GF-D8 (cell line): ENCODE results near the gene EIF1.
"Not testable (repeated sequence)": the region's sequence is repeated elsewhere in the genome, so short reads cannot be mapped to it uniquely, and the experiment has no call there.

ENCODE experiments used
- DNase-seq: peaks from one replicate; lab custom pipeline; 2025; lab: John Stamatoyannopoulos, UW

EIF1 gene

GRCh38 chr17:41678907-41679739 lies 9.6 kb upstream of the EIF1 start:
- peak; percentile 98 for DNase-seq

DNA sequence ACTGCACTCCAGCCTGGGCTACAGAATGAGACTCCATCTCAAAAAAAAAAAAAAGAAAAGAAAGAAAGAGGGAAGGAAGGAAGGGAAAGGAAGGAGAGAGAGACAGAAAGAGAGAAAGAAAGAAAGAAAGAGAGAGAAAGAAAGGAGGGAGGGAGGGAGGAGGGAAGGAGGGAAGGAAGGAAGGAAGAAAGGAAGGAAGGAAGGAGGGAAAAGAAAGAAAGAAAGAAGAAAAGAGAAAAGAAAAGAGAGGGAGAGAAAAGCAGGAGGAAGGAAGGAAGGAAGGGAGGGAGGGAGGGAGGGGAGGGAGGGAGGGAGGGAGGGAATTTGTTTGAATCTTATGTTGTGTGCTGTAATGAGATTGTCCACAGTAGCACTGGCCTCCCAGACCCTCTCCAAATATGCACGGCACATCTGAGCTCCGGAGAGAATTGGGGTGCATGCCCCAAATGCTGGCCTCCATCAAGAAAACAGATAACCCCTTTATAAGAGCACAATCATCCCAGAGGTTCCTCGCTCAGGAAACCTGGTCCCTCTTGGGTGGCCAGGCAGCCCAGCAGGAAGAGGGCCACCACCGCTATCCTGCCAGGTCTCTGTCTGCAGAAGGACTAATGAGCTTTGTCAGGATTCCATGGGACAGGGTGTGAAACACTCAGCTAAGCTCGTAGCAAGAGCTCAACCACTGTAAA lies 8.8 kb upstream of the EIF1 start:
- DNase-seq, result no peak

- DNase-seq, result no peak
Measured at GRCh38 chr17:41680426-41681040, 8.2 kb upstream of the EIF1 start.

- no peak for DNase-seq
Measured at GRCh38 chr17:41681776-41682175, 6.9 kb upstream of the EIF1 start.

DNA sequence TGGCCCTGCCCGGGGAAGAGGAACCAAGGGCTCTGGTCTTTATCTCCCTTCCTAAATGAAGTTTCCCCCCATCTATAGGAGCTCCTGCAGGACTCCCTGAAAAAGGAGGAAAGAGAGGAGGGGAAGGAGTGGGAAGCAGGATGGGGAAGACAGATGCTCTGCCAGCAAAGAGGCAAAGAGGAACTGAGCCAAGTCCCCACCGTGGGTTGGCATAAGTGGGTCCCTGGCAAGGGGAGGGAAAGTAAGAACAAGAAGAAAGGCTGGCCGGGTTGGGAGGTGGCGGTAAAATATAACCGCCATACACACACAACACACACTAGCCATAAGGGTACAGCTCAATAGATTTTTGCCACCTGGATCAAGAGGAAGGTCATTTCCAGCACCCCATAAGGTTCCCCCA lies 6.1 kb upstream of the EIF1 start:
- DNase-seq, result no peak

DNA sequence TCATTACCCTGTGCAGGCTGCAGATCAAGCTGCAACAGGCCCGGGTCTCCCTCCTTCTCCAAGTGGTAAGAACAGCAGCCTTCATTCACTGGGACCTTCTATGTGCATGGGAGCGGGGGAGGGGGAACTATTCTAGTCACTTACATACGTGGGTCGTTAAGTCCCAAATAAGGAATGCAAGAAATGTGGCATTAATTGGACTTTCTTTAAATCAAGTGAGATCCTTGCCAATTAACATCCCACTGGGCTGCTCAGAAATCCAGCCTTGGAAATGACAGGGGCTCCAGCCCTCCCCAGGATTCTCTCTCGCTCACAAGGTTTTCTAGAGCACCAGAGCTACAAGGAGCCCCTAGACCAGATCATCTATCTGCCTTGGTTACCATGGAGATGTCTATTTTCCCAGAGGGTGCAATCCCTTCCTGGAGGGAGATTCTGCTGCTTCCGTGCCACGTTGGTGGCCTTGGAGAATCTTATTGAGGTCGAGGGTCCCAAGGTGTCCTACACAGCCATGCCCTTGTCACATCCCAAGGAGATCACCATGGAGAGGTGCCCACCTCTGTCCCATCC lies 5.2 kb upstream of the EIF1 start:
- DNase-seq, result no peak

GRCh38 chr17:41684035-41684434 lies 4.7 kb upstream of the EIF1 start:
- DNase-seq, result no peak

- not testable (repeated sequence) for DNase-seq
Measured at GRCh38 chr17:41685753-41686152, 2.9 kb upstream of the EIF1 start.

- DNase-seq, result no peak
Measured at GRCh38 chr17:41686281-41686680, 2.4 kb upstream of the EIF1 start.

GRCh38 chr17:41687828-41688640 lies 651 bp upstream of the EIF1 start:
- peak; percentile 44 for DNase-seq

DNA sequence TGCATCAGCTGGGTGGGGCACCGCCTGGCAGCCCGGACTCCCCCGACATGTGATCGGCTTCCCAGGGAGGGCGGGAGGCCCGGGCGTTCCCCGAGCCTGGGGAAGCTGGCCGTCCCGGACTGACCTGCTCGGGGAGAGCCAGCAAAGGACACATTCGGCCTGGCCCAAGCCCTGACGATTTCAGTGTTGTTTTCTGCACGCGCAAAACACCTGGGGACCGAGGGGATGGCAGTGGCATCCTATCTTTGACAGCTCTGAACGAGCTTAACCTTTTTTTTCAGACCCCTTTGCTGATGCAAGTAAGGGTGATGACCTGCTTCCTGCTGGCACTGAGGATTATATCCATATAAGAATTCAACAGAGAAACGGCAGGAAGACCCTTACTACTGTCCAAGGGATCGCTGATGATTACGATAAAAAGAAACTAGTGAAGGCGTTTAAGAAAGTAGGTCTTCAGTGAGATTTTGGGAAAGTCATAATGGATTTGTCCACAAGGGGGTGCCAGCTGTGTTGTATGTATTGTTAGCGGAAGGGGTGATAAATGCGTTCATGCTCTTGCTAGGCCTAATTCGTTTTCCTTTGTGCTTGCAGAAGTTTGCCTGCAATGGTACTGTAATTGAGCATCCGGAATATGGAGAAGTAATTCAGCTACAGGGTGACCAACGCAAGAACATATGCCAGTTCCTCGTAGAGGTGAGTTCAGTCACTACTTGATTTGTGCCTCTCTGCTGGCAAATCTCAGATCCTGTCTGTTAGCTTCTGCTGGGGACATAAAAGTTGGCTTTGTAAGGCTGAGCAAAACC lies 1.0 kb downstream of the EIF1 start:
- DNase-seq, result peak; percentile 41

DNA sequence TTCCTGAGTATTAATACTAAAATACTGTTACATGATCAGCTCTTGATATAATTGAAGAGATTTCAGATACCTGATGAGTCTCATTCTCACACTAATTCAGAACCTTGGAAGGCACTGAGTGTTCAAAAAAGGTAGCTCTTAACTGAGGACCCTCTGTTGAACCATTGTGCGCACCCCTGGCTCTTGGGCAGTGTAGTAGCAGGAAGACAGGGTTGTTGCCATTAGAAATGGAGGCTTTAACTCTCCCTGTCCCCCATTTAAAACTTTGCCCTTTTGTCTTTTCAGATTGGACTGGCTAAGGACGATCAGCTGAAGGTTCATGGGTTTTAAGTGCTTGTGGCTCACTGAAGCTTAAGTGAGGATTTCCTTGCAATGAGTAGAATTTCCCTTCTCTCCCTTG lies 1.8 kb downstream of the EIF1 start:
- no peak for DNase-seq

DNA sequence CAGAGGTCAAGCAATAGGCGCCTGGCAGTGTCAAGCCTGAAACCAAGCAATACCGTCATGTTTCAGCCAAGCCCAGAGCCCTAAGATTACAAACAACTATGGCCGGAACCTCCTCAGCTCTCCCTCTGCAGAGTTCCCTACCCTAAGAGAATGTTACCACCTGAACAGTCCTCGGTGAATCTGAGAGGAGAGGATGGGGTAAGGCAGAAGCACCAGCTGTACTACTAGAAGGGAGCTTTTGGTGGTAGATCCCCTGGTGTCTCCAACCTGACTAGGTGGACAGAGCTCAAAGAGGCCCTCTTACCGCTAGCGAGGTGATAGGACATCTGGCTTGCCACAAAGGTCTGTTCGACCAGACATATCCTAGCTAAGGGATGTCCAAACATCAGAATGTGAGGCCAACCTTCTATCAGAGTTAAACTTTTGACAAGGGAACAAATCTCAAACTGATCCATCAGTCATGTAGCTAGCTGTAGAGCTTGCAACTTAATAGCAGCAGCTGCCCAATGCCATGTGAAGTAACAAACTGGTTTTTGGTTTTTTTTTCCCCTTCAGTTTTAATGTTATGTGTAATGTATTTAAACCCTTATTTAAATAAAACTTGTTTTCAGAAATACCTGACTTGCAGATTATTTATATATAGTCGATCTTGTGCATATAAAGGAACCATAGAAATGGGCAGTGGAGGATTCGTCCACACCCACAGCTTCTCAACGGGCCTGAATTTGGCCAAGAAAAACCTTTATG lies 2.5 kb downstream of the EIF1 start:
- no peak for DNase-seq

GRCh38 chr17:41692722-41693521 lies 4.2 kb downstream of the EIF1 start:
- no peak for DNase-seq

GRCh38 chr17:41695134-41695661 lies 6.5 kb downstream of the EIF1 start:
- DNase-seq, result no peak

DNA sequence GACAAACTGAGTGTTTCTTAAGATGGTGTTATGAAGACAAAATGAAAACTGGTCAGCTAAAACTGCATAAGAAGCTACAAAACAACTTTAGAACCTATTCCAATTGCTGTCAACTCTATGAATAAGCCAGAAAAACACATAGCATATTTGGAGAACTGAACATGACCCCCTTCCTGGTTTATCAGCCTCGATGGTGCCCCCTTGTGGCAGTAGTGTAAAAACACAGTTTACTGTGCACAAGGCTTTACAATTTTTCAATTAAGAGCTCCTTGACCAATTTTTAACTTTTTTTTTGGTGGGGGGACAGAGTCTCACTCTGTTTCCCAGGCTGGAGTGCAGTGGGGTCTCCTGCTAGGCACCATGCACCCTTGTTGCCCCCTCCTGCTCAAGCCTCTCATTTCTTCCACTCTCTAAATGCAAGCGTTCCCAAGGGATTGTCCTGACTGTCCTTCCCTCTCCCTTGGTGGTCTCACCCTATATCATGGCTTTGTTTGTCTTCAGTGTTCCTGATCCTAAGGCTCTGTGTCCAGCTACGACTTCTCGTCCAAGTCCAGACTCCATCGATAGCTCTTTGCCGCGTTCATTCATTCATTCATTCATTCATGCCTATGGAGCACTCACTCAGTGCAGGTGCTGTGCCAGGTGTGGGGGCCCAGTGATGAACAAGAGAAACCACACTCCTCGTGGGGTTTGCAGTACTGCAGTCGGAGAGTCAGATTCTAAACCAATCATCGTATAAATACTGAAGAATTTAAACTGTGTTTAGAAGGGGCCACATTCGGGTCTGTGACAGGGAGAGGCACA lies 7.5 kb downstream of the EIF1 start:
- peak; percentile 55 for DNase-seq

GRCh38 chr17:41697122-41697962 lies 8.7 kb downstream of the EIF1 start:
- DNase-seq, result peak; percentile 41
